OCI-M2 (cell line): ENCODE results near the gene TMEM185B.
A peak's percentile ranks its signal among the peaks of the same experiment; 100 is the strongest.
"Not testable (repeated sequence)": the region's sequence is repeated elsewhere in the genome, so short reads cannot be mapped to it uniquely, and the experiment has no call there.

ENCODE experiments used
- DNase-seq: peaks from one replicate; lab custom pipeline; 2025; ENCODE audit not compliant: unreplicated experiment; lab: John Stamatoyannopoulos, UW

TMEM185B gene

DNA sequence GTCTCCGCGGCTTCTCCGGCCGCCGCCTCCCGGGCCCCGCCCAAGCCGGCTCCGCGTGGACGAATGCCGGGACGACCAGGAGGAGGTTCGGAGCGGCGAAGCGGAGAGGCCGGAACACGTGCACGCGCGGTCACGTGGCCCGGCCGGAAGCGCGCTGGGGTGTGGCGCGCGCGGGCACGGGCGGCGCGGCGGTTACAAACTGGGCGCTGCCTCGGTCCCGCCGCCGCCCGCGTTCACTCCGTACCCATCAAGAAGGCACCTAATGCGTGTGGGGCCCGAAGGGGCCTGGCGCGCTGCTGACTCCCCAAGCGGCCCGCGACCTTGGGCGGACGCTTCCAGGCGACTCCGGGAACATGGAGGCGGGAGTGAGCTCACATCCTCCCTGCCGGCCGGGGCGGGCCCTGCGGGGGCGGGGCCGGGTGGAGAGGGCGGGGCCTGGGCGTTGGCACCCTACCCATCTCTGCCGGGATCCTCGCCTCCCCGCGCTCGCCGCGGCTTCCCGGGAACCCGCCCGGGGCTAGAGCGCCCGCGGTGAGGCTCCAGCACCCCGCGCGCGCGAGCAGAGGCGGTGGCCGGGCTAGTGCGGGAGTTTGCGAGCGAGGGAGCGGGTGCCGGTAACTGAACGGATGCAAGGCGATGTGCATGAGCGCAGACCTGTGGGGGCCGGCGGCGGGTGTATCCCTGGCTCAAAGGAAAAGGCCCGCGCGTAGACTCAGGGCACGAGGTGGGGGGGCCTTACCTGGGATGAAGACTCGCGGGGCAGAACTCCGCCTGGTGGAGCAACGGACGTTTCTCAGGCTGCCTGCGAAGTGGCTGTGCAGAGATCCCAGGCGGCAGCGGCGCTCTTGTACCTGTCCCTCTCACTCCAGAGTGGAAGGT is at the start of gene TMEM185B:
Gene TMEM185B, minus strand, starts transcription at position 367 of the 879 bp plus-strand sequence. CDS start 424 bp downstream, outside the sequence.
- DNase-seq = peak; percentile 32

DNA sequence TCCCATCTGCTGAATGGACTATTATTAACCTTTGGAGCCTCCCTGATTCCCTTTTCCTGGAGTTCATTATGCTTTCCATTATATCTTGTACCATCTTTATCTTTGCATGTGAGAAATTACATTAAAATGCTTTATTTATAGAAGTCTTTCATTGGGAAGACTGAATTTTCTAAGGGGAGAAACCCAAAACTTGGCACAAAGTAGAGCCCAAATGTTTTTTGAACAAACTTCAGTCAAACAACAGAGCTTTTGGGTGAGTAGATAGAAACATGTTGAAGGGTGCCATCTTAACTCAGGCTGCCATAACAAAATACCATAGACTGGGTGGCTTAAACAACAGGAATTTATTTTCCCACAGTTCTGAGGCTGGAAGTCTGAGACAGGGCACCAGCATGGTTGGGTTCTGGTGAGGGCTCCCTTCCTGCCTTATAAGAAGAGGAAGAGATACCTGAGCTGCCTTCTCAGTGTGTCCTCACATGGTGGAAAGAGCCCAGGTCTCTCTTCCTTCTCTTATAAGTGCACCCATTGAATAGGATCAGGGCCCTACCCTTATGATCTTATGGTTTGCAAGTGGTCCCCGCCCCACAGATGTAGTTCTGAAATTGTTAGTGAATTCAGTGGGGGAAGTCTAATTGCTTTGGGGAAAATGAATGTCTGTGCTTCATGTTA is 48.6 kb upstream of the TMEM185B start:
- DNase-seq = no peak

DNA sequence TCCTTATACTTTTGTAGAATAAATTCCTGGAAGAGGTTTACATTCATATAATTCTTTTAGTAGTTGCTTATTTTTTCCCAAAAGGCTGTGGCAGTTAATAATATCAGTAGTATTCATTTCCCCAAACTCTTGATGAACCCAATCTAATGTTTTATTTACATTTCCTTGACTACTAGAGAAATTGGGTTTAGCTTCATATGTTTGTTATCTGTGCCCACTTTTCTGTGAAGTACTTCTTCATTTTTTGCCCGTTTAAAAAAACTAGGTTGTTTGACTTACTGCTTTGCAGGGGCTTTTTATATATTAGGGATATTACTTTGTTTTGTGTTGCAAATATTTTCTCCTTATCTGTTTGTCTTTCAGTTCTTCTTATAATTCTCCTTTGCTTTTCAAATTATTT is 46.6 kb upstream of the TMEM185B start:
- no peak for DNase-seq

DNA sequence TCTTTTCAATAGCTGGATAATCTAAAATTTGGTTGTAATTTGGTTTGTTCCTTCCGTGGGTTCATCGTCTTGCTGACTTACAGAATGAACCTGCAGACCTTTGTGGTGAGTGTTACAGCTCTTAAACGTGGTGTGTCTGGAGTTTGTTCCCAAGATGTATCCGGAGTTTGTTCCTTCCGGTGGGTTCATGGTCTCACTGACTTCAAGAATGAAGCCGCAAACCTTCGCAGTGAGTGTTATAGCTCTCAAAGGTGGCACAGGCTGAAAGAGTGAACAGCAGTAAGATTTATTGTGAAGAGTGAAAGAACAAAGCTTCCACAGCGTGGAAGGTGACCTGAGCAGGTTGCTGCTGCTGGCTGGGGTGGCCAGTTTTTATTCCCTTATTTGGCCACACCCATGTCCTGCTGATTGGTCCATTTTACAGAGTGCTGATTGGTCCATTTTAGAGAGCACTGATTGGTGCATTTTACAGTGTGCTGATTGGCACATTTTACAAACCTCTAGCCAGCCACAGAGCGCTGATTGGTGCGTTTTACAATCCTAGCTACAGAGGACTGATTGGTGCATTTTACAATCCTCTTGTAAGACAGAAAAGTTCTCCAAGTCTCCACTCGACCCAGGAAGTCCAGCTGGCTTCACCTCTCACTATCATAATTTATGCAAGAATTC is 46.0 kb upstream of the TMEM185B start:
- DNase-seq = no peak

DNA sequence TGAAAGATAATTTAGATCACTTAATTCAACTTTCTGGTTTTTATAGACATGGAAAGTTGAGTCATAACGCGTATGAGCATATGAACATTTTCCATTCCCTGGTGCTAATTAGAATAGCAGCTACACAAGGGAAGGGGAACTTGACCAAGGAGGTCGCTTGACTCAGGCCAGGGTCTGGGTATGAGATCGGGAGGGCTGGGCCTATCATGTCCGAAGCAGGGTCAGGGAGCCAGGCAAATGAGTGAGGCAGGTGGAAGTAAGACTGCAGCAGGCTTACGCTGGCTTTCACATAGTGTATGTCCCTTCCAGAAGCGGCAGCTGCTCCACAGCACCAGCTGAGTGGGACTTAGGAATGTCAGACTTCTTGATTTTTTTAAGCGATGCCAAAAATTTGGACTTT is 44.1 kb upstream of the TMEM185B start:
- DNase-seq = no peak

GRCh38 chr2:120265006-120265405 is 41.8 kb upstream of the TMEM185B start:
- DNase-seq = no peak

DNA sequence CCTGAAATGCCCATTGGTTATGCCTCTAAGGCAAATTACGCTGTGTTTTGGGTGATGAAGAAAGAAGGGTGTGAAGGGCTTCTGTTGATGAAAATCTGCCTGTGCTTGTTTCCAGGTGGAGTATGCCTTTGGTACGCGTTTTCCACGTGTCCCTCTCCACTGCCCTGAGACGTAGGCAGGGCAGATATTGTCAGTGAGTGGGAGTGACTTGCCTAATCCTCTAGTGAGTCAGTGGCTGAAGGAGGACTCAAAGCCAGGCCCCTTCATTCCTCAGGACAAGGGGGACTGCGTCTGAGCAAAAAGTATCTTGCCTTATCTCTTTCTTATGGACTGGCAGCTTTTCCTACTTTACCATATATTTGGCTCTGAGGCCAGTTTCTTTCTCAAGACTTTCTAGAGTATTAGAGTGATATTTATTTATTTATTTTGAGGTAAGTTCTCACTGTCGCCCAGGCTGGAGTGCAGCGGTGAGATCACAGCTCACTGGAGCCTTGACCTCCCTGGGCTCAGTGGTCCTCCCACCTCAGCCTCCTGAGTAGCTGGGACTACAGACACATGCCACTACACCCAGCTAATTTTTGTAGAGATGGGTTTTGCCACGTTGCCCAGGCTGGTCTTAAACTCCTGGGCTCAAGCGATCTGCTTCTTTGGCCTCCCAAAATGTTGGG is 39.7 kb upstream of the TMEM185B start:
- no peak for DNase-seq

GRCh38 chr2:120262150-120262549 is 39.0 kb upstream of the TMEM185B start:
- DNase-seq = no peak

DNA sequence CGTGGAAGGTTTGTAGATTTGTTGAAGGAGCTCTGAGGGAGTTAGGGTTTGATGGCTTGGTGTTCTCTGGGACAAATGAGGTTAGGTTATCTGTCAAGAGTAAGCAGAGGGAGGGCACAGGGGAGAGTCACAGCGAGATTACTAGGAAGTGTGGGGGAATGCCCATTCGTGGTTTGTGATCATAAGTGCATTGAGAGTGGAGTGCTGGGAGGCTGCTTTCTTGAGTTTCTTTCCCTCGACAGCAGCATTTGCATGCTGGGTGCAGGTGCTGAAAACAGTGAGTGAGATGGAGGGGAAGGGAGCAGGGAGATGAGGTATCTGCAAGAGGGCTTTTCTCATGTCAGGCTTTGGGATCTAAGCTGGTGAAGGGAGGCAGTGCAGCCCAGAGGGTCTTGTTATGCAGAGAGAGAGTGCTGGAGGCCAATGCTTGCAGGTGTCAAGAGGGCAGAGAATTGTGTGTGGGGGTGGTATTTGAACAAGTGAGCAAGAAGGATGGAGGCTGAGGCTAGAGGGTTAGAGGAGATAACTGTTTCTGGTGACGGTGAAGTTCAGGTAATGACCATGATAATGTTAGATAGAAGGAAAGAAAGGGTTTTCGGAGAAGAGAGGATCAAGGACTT is 38.3 kb upstream of the TMEM185B start:
- no peak for DNase-seq

DNA sequence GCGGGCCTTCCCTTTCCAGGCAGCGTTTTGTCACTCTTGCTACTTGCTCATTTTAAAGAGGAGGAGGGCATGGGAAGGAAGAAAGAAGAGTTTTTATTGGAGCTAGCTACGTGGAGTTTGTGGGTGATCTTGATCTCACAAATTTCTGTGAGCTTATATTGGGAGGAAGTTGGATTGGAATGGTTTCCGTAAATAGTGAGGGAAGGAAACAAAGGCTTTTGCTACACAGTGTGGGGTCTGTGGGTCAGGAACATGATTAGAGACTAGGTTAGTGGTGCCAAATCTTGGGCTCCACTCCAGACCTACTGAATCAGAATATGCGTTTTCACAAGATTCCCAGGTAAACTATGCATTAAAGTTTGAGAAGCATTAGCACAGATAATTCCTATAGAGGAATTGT is 37.5 kb upstream of the TMEM185B start:
- DNase-seq = no peak

DNA sequence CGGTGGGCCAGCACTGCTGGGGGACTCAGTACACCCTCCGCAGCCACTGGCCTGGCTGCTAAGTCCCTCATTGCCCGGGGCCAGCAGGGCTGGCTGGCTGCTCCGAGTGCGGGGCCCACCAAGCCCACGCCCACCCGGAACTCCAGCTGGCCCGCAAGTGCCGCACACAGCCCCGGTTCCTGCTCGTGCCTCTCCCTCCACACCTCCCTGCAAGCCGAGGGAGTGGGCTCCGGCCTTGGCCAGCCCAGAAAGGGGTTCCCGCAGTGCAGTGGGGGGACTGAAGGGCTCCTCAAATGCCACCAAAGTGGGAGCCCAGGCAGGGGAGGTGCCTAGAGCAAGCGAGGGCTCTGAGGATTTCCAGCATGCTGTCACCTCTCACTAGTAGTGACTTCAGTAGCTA is 36.7 kb upstream of the TMEM185B start:
- DNase-seq = not testable (repeated sequence)

- DNase-seq = no peak
These were observed 35.0 kb upstream of the TMEM185B start for GRCh38 chr2:120258196-120258595.

DNA sequence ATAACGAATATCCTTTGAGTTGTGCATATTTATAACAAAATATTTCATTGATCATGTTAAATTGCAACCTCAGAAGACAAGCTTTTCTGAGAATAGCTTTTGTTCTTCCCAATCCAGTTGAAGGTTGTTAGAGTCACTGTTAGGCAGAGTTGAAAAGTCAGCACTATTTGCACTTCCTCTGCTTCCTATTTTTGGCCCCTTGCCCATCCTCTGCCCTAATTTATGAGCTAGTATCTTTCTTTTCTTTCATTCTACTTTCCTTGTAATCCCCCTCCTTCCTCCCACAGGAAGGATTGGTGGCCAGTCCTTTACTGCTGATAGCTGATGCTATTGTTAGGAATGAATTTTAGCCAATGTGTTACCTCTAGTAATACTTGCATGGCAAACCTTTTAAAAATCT is 34.3 kb upstream of the TMEM185B start:
- no peak for DNase-seq

DNA sequence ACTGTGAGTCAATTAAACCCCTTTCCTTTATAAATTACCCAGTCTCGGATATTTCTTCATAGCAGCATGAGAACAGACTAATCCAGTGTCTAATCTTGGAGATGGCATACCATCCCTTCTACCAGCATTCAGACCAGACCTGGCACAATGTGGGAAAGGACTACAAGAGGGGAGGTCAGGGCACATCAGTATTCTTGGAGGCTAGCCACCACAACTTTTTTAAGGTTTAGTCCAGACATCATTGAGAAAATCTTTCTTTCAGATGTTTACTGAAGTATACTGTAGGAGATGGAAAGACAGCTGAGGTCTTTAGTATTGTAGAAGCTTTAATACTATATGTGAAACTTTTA is 33.4 kb upstream of the TMEM185B start:
- DNase-seq = no peak

DNA sequence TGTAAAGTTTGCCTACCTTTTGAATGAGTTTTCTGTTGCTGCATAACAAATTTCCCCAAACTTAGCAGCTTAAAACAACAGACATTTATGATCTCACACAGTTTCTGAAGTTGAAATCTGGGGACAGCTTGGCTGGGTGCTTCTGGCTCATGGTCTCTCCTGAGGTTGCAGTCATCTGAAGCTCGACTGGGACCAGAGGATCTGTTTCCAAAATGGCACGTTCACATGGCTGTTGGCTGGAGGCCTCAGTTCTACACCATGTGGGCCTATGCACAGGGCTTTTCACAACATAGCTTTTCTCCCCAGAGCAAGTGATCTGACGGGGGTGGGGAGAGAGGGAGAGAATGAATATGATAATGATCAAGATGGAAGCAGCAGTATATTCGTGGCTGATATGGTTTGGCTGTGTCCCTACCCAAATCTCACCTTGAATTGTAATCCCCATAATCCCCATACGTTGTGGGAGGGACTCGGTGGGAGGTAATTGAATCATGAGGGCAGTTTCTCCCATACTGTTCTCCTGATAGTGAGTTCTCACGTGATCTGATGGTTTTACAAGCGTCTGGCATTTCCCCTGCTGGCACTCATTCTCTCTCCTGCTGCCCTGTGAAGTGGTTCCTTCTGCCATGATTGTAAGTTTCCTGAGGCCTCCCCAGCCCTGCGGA is 32.9 kb upstream of the TMEM185B start:
- DNase-seq = no peak

DNA sequence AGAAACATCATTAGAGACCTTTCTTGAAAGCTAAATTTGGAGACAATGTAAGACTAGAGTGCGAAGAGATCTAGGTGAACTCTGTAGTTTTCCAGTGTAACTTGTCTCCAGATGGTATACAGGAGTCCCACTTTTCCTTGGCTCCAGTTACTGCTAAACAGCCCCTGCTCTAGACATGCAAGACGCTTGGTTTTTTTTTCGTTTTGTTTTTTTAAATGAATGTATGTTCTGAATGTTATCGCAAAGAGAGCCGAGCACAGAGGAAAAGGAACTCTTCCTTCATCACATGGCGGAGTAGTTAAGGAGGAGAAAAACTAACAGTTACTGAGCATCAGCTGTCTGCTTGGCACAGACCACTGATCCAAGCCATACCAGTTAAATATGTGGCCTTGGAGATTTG is 31.9 kb upstream of the TMEM185B start:
- DNase-seq = no peak

DNA sequence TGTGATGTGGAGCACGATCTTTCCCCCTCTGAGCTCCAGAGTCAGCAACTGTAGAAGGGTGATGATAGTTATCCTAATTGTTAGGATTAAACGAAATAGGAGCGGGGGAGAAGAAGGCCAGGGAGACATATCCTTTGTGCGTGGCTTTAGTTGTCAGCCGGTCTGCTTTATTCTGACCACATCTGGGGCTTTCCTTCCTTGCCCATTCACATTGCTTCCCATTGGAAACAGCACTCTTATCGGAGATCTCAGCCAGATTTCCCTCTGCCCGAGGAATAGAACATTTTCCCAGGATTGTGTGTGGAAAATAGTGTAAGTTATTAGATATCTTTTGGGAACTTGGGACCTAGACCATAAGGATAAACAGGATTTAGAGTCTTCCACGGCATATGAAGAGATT is 31.0 kb upstream of the TMEM185B start:
- DNase-seq = no peak

DNA sequence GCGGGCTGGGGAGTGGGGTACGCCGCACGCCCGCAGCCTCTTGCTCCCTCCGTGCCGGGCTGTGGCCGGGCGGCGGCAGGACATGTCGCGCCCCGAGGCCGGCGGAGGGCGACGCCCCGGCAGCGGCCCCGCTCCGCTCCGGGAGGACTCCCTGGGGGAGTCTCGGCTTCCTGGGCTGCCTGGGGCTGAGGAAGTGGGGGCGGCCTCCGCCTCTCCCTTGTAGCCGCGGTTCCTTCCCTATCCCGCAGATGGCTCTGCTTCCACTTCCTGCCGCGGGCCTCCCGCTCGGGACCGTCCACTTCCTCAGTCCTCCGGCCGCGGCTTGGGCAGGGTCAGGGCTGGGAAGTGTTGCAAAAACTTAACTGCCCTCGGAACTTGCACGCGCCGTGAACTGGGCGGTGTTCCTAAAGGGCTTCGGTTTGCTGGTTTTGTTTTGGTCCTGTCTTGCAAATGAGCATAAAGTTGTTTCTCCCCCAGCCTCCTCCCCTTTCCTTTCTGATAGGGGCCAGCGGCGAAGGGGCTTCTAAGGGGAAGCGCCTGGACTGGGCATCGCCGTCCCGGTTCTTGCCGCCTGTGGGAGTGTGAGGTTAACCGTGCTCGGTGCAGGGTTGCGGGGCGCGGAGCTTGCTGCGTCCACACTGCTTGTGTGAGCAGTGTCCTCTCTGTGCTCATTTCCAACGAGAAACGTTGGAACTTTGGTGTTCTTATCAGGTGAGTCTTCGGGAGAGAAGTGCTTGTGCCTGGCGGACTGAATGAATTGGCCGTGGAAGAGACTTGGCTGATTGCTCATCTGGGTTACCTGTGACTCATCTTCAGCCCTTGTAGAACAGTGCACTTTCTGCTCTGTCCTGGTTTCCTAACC is 30.1 kb upstream of the TMEM185B start:
- DNase-seq = no peak

DNA sequence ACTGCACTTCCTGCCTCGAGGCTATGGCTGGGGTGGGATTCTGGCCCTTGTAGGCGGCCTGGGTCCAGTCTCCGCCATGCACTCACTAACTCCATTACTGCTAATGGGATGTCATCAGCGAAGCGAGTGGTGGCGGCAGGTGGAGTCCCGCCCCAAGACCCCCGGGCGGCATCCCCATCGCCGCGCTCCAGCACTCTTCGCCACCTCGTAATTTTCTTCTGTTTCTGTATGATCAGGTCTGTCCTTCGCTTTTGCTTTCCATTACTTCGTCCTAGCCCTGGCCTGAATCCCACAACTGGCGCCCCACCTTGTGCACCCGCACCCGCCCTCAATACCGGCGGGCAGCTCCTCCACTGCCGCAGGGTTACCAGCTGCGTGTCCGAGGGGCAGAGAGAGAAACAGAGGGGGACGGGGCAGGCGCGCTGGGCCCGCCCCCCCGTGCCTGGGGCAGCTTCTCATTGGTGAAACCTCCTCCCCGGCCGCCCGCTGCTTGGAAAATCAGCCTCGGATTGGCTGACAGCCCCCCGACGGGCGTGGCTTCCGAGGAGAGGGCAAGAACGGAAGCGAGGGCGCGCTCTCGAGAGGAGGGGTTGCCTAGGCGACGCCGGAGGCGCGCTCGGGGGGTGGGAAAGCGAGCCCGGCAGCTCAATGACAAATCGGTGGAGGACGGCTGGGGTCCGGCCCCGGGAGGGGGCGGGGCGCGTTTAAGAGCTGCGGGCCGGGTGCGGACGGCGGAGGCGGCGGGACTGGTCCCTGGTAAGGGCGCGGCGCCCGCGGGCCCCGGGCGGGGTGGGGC is 29.2 kb upstream of the TMEM185B start, which contains the start of gene RALB:
Gene RALB, plus strand, starts transcription at position 628 of the 796 bp plus-strand sequence. CDS start 25,813 bp downstream, outside the sequence.
- DNase-seq = peak; percentile 60
